ENCODE results near the gene CASD1.

CASD1 gene

GRCh38 chr7:94509264-94509886, at the start of gene CASD1:
CASD1 (plus strand) TSS chr7:94509809; CDS start chr7:94510085, 276 bp downstream.
- peak; percentile 79 for DNase-seq

- no peak for DNase-seq
Measured at GRCh38 chr7:94466516-94466915, 43.1 kb upstream of the CASD1 start.

GRCh38 chr7:94471604-94472003, 38.0 kb upstream of the CASD1 start:
- no peak for DNase-seq

DNA sequence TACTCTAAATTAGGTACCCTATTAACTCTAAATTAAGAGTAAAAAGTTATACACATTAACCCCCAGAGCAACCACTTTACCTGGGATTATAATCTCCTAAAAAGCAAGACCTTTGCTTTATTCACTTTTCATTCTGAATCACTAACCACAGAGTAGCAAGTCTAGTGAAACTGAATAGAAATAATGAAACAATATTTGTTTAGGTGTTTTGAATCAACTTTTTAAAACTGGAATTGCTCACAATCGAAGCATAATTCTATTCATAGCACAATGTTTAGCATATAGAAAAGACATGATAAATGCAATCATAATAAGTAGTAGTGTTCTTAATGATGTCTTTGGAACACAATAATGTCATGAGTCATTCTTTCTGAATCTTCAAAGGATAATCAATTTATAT, 37.0 kb upstream of the CASD1 start:
- no peak for DNase-seq

DNA sequence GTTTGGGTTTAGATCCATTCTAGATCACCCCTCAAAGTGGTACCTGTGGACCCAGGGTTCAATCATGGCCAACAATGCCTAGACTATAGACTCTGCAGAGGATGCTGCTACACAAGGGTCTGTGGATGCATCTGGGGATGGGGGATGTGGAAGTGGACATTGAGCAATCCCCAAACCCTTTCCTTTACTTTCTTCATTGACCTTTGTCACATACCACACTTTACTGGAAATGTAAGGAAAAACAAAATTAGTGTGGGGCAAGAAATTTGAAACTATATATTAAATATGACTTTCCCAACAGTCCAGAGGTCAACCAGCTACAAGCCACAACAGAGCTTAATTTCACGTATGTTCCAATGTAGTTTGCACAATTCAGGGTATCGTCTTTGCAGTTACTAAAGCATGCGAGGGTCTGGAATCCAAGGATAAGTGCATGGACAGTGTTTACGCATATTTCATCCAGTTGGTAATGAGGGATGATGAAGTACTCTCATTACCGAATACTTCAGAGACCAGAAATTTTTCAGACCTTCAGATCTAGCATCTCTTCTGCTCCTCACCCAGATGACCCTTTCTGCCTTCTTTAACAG, 33.3 kb upstream of the CASD1 start:
- no peak for DNase-seq

- DNase-seq, result no peak
Measured at GRCh38 chr7:94477878-94478277, 31.7 kb upstream of the CASD1 start.

- no peak for DNase-seq
Measured at GRCh38 chr7:94478648-94479214, 30.9 kb upstream of the CASD1 start.

DNA sequence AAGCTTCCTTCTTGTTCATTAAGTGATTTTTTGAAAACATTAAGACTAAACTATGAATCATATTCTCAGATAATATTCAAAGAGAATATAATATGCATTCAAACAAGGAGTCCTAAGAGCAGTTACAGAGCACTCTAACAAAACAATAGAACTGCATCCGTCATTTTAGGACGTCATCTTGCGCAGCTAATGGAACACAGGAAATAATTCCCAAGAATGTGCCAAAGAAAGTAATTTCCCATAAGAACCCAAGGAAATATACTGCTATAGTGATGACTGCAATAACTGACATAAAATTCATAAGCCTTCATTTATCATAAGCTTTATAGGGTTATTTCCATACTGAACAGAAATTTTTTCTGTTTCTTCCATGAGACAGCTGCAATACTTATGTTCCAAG, 28.3 kb upstream of the CASD1 start:
- no peak for DNase-seq

- no peak for DNase-seq
Measured at GRCh38 chr7:94482796-94483195, 26.8 kb upstream of the CASD1 start.

- DNase-seq, result no peak
Measured at GRCh38 chr7:94483843-94484242, 25.8 kb upstream of the CASD1 start.

- DNase-seq, result no peak
Measured at GRCh38 chr7:94486216-94486615, 23.4 kb upstream of the CASD1 start.

DNA sequence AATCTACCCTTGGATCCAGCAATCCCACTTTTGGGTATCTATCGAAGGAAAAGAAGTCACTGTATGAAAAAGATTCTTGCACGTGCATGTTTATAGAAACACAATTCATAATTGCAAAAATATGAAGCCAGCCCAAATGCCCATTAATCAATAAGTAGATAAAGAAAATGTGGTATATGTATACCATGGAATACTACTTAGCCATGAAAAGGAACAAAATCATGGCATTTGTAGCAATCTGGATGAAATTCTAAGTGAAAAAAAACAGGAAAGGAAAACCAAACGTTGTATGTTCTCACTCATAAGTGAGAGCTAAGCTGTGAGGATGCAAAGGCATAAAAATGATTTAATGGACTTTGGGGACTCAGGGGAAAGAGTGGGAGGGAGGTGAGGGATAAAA, 18.2 kb upstream of the CASD1 start:
- no peak for DNase-seq

DNA sequence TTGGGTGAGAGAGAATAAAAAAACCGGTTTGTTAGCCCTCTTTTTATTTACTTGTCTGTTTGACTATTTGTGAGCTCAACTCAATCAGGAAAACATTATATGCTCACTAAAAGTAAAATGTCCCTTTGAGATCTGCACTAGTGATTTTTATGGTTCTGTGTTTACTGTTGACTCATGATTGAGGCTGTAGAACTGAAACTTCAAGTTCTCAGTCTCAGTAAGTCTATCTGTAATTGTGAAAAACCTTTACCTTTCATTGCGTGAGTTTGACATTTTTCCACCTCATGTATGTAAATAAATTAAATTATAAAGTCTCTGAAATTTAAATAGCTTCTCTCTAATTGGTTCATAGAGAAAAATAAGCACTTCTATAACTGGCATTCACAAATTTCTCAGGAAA, 17.0 kb upstream of the CASD1 start:
- no peak for DNase-seq

- DNase-seq, result no peak
Measured at GRCh38 chr7:94497874-94498670, 11.5 kb upstream of the CASD1 start.

DNA sequence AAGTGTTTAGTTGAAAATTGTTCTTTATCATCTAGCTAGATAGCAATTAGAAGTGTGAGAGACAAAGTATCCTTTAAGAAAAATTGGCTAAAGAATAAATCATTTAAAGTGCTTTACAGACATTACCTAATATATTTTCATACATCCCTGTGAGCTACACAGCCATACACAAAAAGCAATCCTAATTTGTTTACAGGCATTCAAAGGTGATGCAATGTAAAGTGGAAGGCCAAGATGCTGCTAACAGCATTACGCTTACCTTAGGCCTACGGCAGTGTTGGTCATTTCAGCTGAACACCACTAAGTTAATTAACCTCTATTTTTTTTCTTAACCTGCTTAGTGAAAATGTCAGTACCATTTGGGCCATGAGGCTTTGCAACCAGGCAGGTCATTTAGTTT, 10.7 kb upstream of the CASD1 start:
- no peak for DNase-seq

DNA sequence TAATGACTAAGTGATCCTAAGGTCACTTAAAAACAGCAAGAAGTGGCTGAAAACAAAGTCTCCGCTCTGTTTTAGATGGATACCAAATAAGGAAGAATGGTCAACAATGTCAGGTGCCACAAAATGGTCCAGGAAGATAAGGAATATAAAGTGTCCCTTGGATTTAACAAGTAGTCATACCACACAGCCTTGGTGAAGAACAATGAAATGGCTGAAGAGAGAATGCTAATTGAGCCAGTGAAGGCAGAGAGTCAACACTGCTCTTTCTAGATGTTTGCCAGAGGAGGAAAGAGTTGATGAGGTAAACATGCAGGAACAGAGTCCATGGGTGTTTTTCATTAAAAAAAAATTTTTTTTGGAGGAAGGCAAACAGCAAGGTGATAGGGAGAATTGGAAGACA, 2.1 kb upstream of the CASD1 start:
- DNase-seq, result no peak

GRCh38 chr7:94507962-94508361, 1.6 kb upstream of the CASD1 start:
- no peak for DNase-seq

- DNase-seq, result peak; percentile 87
Measured at GRCh38 chr7:94509887-94510581, 425 bp downstream of the CASD1 start.

GRCh38 chr7:94510582-94511496, 1.2 kb downstream of the CASD1 start:
- peak; percentile 84 for DNase-seq

DNA sequence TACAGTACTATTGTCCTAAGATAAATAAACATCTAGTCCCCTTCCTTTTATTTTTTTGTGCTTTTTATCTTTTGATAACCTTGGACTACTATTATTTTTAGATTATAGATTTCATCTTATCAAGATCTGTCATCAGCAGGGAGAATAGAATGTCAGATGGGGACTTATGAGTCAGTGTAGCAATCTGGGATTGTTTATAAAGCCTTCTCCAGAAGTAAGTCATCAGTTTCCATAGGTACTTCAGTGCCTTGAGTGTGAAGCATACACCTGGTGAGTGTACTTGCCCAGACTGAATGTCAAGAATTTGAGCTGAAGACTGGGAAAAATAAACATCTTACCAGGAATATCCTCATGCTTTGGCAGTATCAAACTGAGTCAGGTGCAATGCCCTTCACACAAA, 2.1 kb downstream of the CASD1 start:
- no peak for DNase-seq

GRCh38 chr7:94512735-94513564, 3.3 kb downstream of the CASD1 start:
- DNase-seq, result no peak
